ENCODE measurements around the gene CALHM1. TPM values are rescaled to one million over a fixed set of nuclear protein-coding genes. Genes with fewer than 3 reads are reported as not detected.

Gene CALHM1
- total RNA-seq, 2 experiments from 2014 or later = 0.13 TPM; not detected in 1

DNA sequence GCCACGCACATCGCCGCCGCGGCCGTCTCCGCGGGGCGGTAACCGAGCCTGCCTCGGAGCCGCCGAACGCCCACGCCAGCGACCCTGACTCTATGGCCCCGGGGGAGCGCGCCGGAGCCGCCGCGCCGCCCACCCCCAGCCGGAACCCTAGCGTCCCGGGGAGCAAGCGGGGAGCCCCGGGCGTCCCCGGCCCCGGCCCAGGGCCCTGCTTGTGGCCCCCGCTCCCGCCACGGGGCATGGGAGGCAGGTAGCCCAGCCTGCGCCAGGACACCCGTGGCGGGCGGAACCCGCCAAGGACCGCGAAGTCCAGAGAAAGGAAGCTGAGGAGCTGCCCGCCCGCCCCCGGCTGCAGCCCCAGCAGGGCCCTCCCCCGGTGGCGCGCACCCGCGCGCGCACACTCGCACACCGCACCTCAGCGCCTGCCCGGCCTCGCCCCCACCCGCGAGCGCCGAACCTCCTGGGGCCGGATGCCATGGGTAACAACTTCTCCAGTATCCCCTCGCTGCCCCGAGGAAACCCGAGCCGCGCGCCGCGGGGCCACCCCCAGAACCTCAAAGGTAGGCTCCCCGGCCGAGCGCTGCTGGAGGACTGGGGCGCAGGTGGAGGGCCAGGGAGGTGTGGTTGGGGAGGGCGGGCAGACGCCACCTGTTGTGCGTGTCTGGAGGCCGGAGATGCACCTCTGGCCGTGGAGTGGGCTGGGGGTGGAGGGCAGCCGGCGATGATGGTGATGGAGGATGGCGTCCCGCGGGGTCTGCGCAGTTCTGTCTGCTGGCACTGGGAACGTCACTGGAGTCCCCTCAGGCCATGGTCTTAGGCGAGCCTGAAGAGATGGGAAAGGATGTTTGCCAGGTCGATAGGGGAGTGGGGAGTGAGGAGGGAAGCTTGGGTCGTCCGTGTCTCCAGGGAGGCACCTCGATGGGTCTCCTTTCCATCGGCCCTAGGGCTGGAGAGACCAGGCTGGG is 35.5 kb upstream of the CALHM1 start:
- no TSS peak for BruUV-seq (replicated peaks)
- no peak for DNase-seq (ENCODE audit: low spot score)
- Histone ChIP-seq H3K4me1 (ENCODE audit: insufficient read depth, low read length, poor library complexity, severe bottlenecking) (peaks cover 34% of the 10 kb centered on the region), H3K4me2 (ENCODE audit: low read length) (peak overlapping the region; percentile 83), H3K9me3 (ENCODE audit: low read length) (no peaks in the 10 kb centered on the region), H3K27ac (ENCODE audit: low read depth, low read length, poor library complexity, severe bottlenecking) (no peak overlapping the region), H3K36me3 (ENCODE audit: insufficient read depth, low read length) (no peaks in the 10 kb centered on the region), H3K79me2 (ENCODE audit: insufficient read depth, low read depth, low read length) (no peaks in the 10 kb centered on the region), H4K20me1 (ENCODE audit: insufficient read depth, low read length) (no peaks in the 10 kb centered on the region), H2AFZ (ENCODE audit: low read length) (peak overlapping the region; percentile 50; the same call in 1 of the 2 replicates), H3K4me3 (ENCODE audit: low read depth, low read length, poor library complexity, severe bottlenecking) (peak overlapping the region; percentile 70), H3K9me2 (ENCODE audit: insufficient read depth, low read length) (no peaks in the 10 kb centered on the region)
- POLR2A ChIA-PET = no interaction called here
- intact Hi-C loops (cut with micrococcal nuclease; ENCODE audit: unreplicated experiment) = no loop called here
- CTCF ChIA-PET (ENCODE audit: unreplicated experiment) = no interaction called here
- TF ChIP-seq EZH2phosphoT487 (IDR thresholded peaks at IDR 0.05; ENCODE audit: borderline replicate concordance, low read depth, low read length) = no peak
- TF ChIP-seq, protein P1, sequence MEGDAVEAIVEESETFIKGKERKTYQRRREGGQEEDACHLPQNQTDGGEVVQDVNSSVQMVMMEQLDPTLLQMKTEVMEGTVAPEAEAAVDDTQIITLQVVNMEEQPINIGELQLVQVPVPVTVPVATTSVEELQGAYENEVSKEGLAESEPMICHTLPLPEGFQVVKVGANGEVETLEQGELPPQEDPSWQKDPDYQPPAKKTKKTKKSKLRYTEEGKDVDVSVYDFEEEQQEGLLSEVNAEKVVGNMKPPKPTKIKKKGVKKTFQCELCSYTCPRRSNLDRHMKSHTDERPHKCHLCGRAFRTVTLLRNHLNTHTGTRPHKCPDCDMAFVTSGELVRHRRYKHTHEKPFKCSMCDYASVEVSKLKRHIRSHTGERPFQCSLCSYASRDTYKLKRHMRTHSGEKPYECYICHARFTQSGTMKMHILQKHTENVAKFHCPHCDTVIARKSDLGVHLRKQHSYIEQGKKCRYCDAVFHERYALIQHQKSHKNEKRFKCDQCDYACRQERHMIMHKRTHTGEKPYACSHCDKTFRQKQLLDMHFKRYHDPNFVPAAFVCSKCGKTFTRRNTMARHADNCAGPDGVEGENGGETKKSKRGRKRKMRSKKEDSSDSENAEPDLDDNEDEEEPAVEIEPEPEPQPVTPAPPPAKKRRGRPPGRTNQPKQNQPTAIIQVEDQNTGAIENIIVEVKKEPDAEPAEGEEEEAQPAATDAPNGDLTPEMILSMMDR (conservative IDR thresholded peaks at IDR 0.05; ENCODE audit: low read length) = no peak

DNA sequence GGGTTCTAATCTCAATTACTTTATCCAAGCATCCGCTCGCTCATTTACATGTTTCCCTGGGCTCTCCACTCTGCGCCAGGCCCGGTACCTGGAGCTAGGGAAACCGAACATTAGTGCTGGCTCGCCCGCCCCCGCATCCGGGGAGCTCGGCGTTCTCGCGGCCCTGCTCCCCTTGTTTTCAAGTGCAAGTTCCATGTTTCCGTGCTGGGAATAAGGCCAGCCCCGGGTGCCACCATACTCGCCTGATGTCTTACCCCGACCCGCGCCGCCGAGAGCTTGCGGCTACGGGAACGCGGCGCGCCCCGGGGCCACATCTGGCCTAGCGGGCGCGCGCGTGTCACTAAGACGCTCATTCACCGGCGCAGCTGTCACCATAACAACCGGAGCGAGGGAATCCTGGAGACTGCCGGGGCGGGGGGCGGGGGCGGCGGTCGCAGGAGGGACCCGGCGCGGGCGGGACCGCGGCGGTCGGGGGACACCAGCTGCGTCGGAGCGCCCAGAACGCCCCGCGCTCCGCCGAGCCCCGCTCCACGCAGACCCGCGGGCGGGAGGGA is 34.7 kb upstream of the CALHM1 start, which contains the start of gene NEURL1:
NEURL1 (plus strand) TSS at position 344 of the 554 bp plus-strand sequence. CDS start 683 bp downstream, outside the sequence.
- H4K20me1 ChIP-seq (ENCODE audit: insufficient read depth, low read length) = no peaks in the 10 kb centered on the region
- H3K9me2 ChIP-seq (ENCODE audit: insufficient read depth, low read length) = no peaks in the 10 kb centered on the region
- intact Hi-C loops (cut with micrococcal nuclease; ENCODE audit: unreplicated experiment) = no loop called here
- ChIA-PET CTCF (ENCODE audit: unreplicated experiment) (no interaction called here), POLR2A (interaction anchor here (0.8 to 1.1 kb wide), 2 partner anchors 12 to 49 kb away, joined by 3 to 7 read pairs; no protein-coding TSS in a partner anchor)
- H3K27ac ChIP-seq (ENCODE audit: low read depth, low read length, poor library complexity, severe bottlenecking) = no peak within 1 kb of the TSS
- peak within 1 kb of the TSS; percentile 50; the same call in 1 of the 2 replicates for H2AFZ ChIP-seq (ENCODE audit: low read length)
- no peaks in the 10 kb centered on the region for H3K36me3 ChIP-seq (ENCODE audit: insufficient read depth, low read length)
- DNase-seq (ENCODE audit: low spot score) = peak; percentile 49
- peak within 1 kb of the TSS; percentile 70 for H3K4me3 ChIP-seq (ENCODE audit: low read depth, low read length, poor library complexity, severe bottlenecking)
- BruUV-seq (replicated peaks) = no TSS peak
- no peaks in the 10 kb centered on the region for H3K9me3 ChIP-seq (ENCODE audit: low read length)
- peak within 1 kb of the TSS; percentile 83 for H3K4me2 ChIP-seq (ENCODE audit: low read length)
- H3K4me1 ChIP-seq (ENCODE audit: insufficient read depth, low read length, poor library complexity, severe bottlenecking) = peaks cover 26% of the 10 kb centered on the region
- no peaks in the 10 kb centered on the region for H3K79me2 ChIP-seq (ENCODE audit: insufficient read depth, low read depth, low read length)
- no peak for TF ChIP-seq EZH2phosphoT487 (IDR thresholded peaks at IDR 0.05; ENCODE audit: borderline replicate concordance, low read depth, low read length)
- TF ChIP-seq, protein P1 (conservative IDR thresholded peaks at IDR 0.05; ENCODE audit: low read length) = no peak
